Measurements from ENCODE around the gene UBA5.

The UBA5 gene

GRCh38 chr3:132722165-132723023, 62.3 kb downstream of the UBA5 start, which contains the start of gene NPHP3:
Gene NPHP3 (minus strand): TSS chr3:132722409. CDS start chr3:132722355, 54 bp downstream.
- peak; percentile 100 for DNase-seq

- no peak for DNase-seq
These were observed 63.2 kb downstream of the UBA5 start for GRCh38 chr3:132723024-132723950.

- peak; percentile 3 for DNase-seq
These were observed 66.3 kb downstream of the UBA5 start for GRCh38 chr3:132726341-132726823.
